KMS-11 (cell line): ENCODE data around the gene WFS1.

Source experiments
- H2AFZ ChIP-seq: fragments of 200-600 bp; sonication (generic); 2 replicates; pipeline ENCODE4 v1.6.1; 2016; ENCODE audit warnings: antibody characterized with exemption, mixed run types, low read depth
- H3K27ac ChIP-seq: fragments of 200-600 bp; sonication (generic); 2 replicates; pipeline ENCODE4 v1.6.1; 2016; ENCODE audit warnings: mild to moderate bottlenecking, mixed run types
- H3K27me3 ChIP-seq: fragments of 200-600 bp; sonication (generic); 2 replicates; pipeline ENCODE4 v1.6.1; 2017; ENCODE audit warnings: mild to moderate bottlenecking, low read depth, mixed run types, moderate library complexity; ENCODE audit not compliant: insufficient read depth
- H3K36me3 ChIP-seq: fragments of 200-600 bp; sonication (generic); 2 replicates; pipeline ENCODE4 v1.6.1; 2017; ENCODE audit warnings: mild to moderate bottlenecking, mixed run types; ENCODE audit not compliant: insufficient read depth
- H3K4me1 ChIP-seq: fragments of 200-600 bp; sonication (generic); 2 replicates; pipeline ENCODE4 v1.6.1; 2016; ENCODE audit warnings: mild to moderate bottlenecking, low read depth, mixed run types; ENCODE audit not compliant: poor library complexity, severe bottlenecking
- H3K4me2 ChIP-seq: fragments of 200-600 bp; sonication (generic); 2 replicates; pipeline ENCODE4 v1.7.0; 2016; ENCODE audit warnings: mild to moderate bottlenecking, mixed run types
- H3K4me3 ChIP-seq: fragments of 200-600 bp; sonication (generic); IDR thresholded peaks from 2 replicates; pipeline ENCODE4 v1.6.1; 2017; ENCODE audit warnings: low read depth, low read length, mixed read lengths; ENCODE audit not compliant: insufficient read depth
- H3K79me2 ChIP-seq: fragments of 200-600 bp; sonication (generic); 2 replicates; pipeline ENCODE4 v1.6.1; 2016; ENCODE audit warnings: low read depth, mixed run types; ENCODE audit not compliant: insufficient read depth
- H3K9ac ChIP-seq: fragments of 200-600 bp; sonication (generic); 2 replicates; pipeline ENCODE4 v1.6.1; 2016; ENCODE audit warnings: mild to moderate bottlenecking, mixed run types
- H4K20me1 ChIP-seq: fragments of 200-600 bp; sonication (generic); 2 replicates; pipeline ENCODE4 v1.6.1; 2016; ENCODE audit warnings: mild to moderate bottlenecking, mixed run types; ENCODE audit not compliant: insufficient read depth
- CTCF ChIP-seq: fragments of 200-600 bp; sonication (generic); conservative IDR thresholded peaks from 2 replicates; pipeline ENCODE4 v1.6.1; 2017; ENCODE audit warnings: low read depth, mild to moderate bottlenecking, antibody characterized with exemption, low read length, moderate library complexity, mixed read lengths

WFS1 gene

GRCh38 chr4:6338951-6339817 lies 69.5 kb downstream of the WFS1 start:
- Histone ChIP-seq H4K20me1 (no peaks in the 10 kb centered on the region), H3K27me3 (peaks cover 17% of the 10 kb centered on the region), H2AFZ (no peak overlapping the region), H3K36me3 (no peaks in the 10 kb centered on the region), H3K27ac (no peak overlapping the region), H3K79me2 (no peaks in the 10 kb centered on the region), H3K9ac (no peak overlapping the region), H3K4me3 (no peak overlapping the region), H3K4me1 (no peaks in the 10 kb centered on the region), H3K4me2 (no peak overlapping the region)
- no peak for TF ChIP-seq CTCF

DNA sequence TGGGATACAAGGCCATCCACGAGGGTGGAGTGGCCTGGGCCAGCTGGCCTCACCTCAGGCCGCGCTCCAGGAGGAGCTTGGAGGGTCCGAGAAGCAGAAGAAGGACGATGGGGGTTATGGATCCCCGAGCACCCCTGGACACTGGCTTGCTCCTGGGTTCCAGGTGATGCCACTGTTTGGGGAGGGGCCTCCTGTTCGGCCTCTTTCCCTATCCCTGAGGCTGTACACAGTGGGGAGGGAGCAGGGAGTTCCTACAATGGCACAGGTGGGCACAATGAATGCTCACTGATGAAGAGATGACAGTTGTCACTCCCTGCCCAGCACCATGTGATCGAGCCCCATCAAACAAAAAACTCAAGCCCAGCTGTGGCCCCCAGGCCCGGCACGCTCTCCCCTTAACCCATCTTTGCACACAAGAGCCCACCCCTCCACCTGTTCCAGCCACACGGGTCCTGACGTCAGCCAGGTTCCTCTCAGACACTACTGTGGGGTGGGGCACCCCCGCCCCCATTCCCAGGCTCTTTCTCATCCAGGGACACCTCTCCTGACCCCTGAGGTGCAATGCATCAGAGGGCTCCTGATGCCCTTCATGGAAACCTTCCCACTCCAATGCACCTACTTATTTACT lies 70.3 kb downstream of the WFS1 start:
- H3K79me2 ChIP-seq, result no peaks in the 10 kb centered on the region
- H3K36me3 ChIP-seq, result no peaks in the 10 kb centered on the region

DNA sequence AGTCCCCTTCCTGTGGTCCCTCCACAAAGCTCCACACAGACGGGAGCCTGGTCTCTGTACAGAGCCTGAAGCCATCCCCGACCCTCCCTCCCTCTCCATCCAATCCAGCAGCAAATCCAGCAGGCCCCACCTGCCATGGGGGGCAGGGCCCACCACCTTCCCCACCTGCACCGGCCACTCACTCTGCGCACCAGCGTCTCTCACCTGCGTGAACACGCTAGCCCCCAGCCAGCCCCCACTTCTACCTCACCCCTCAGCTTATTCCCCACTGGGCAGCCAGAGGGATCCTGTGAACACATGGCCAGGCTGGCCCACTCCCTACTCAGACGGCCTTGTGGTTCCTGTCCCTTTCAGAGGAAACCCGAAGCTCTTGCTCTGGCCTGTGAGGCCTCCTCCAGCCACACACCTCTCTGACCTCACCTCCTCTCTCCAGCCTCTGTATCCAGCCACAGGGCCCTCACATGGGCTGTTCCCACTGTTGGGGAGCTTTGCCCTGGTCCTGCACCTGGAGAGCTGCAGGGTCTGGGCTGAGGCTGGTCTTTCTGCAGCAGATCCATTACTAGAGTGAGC lies 70.9 kb downstream of the WFS1 start:
- Histone ChIP-seq H3K79me2 (no peaks in the 10 kb centered on the region), H3K4me1 (no peaks in the 10 kb centered on the region), H3K4me3 (no peak overlapping the region), H2AFZ (no peak overlapping the region), H3K27me3 (peaks cover 25% of the 10 kb centered on the region), H3K4me2 (no peak overlapping the region), H3K27ac (no peak overlapping the region), H4K20me1 (no peaks in the 10 kb centered on the region), H3K9ac (no peak overlapping the region), H3K36me3 (no peaks in the 10 kb centered on the region)
- TF ChIP-seq CTCF, result no peak

More for the DNA sequence above, 70.3 kb downstream of the WFS1 start:
- Histone ChIP-seq H3K27me3 (peaks cover 23% of the 10 kb centered on the region), H3K4me3 (no peak overlapping the region), H3K4me1 (no peaks in the 10 kb centered on the region), H3K4me2 (no peak overlapping the region), H3K9ac (no peak overlapping the region), H4K20me1 (no peaks in the 10 kb centered on the region), H2AFZ (no peak overlapping the region), H3K27ac (no peak overlapping the region)
- TF ChIP-seq CTCF, result no peak

GRCh38 chr4:6341696-6342095 lies 72.0 kb downstream of the WFS1 start:
- Histone ChIP-seq H3K9ac (no peak overlapping the region), H3K4me2 (no peak overlapping the region), H3K4me1 (no peaks in the 10 kb centered on the region), H3K36me3 (no peaks in the 10 kb centered on the region), H3K27ac (no peak overlapping the region), H4K20me1 (no peaks in the 10 kb centered on the region), H3K79me2 (no peaks in the 10 kb centered on the region), H2AFZ (no peak overlapping the region), H3K27me3 (peaks cover 27% of the 10 kb centered on the region), H3K4me3 (no peak overlapping the region)
- no peak for TF ChIP-seq CTCF
